Measurements from ENCODE around the gene CENPU.
"Not testable (repeated sequence)": the region's sequence is repeated elsewhere in the genome, so short reads cannot be mapped to it uniquely, and the experiment has no call there.

CENPU gene

DNA sequence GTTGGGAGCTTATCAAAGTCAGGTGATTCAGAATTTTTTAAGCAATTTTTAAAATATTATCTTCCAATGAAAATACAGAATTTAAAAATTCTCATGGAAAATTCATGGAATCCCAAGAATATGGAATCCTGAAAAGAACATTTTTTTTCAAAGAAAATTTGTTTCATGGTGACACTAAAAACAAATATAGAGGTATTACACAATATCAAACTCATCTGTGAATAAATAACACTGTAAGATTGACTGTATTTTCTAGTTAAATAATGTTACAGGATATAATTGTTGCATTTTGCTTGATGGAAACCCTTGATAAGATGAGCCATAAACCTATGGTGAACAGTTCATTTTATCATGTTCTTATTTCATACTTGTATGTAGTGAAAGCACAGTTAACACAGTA lies 72.9 kb downstream of the CENPU start:
- no peak for DNase-seq

DNA sequence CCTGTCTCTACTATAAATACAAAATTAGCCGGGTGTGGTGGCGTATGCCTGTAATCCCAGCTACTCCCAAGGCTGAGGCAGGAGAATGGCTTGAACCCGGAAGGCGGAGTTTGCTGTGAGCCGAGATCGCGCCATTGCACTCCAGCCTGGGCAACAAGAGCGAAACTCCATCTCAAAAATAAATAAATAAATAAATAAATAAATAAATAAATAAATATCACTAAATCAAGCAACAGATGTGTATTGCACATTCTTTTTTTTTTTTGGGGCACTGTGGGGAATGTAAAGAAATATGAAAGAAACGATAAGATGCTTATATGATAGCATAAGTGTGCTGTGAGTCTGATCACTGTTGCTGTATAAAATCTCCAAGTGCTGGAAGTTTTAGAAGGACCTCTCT lies 76.1 kb downstream of the CENPU start:
- DNase-seq = not testable (repeated sequence)

DNA sequence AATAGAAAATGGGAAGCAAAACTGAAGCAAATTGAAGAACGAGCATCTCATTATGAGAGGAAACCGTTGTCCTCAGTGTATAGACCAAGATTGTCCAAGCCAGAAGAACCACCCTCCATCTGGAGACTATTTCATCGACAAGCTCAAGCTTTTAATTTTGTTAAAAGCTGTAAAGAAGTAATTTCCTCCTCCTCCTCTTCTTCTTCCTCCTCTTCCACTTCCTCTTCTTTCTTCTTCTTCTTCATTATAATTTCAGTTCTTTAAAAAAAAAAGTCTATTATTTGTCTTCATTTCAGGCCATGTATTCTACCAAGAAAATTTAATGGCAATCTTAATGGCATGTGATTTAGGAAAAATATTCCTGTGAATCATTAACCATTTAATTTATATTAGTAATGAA lies 76.8 kb downstream of the CENPU start:
- DNase-seq = peak in 1 of 2 donors; percentile 22

DNA sequence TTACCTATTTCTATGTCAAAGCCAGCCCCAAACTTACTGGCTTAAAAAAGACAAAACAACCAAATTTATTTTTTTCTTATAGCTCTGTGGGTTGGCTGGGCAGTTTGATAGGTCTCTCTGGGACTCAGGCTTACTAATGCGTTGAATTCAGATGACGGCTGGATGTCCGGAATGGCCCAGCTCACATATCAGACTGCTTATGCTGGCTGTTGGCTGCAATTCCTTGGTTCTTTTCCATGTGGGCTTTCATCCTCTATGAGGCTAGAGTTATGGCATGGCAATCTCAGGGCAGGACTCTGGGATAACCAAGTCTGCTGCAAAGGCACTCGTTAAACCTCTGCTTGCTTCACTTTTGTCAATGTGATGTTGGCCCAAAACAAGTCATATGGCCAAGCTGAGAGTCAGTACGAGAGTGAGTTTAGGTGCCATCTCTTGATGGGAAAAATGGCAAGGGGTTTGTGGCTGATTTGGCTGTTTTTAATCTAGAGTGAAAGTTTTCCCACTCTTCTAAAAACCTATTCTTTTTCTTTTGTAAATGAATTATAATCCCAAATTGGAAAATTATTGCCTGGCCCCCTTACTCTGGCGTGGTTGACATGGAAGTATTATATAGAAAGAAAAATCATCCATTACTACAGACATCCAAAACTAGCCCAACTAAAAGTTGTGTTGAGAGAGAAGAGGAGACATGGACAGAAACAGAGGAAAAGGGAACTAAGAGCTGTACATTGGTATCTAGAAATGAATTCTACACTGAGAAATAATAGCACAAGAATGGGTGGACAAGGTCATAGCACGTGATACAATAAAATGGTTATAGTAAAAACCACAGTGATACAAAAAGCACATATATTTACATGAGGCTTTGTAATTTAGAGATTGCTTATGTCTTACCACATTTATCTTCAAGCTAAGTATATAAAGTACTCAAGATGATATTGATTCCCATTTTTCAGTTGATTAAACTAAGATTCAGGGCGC lies 77.7 kb downstream of the CENPU start:
- DNase-seq = peak in 1 of 2 donors; percentile 10

DNA sequence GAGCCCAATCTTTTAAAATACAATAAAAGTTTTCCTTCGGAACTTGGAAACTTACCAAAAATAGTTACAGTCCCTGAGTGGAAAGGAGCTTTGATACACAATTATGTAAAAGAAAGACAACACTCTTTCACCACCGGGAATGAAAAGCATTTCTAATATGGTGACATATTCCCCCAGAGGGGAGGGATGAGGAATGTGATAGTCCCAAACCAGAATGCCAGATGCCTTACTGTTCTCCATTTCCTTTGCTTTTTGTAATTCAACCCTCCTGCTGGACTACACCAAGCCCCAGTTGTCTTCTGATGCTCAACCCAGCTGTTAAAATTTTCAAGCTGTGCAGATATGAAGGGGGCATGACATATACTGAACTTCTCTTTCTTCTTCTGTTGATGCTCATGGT lies 80.2 kb downstream of the CENPU start:
- no peak for DNase-seq

- DNase-seq = not testable (repeated sequence)
Measured at GRCh38 chr4:184652681-184653080, 81.2 kb downstream of the CENPU start.

- no peak for DNase-seq
Measured at GRCh38 chr4:184651899-184652298, 82.0 kb downstream of the CENPU start.

GRCh38 chr4:184649971-184650855 lies 83.7 kb downstream of the CENPU start:
- peak; percentile 34 to 45 for DNase-seq

DNA sequence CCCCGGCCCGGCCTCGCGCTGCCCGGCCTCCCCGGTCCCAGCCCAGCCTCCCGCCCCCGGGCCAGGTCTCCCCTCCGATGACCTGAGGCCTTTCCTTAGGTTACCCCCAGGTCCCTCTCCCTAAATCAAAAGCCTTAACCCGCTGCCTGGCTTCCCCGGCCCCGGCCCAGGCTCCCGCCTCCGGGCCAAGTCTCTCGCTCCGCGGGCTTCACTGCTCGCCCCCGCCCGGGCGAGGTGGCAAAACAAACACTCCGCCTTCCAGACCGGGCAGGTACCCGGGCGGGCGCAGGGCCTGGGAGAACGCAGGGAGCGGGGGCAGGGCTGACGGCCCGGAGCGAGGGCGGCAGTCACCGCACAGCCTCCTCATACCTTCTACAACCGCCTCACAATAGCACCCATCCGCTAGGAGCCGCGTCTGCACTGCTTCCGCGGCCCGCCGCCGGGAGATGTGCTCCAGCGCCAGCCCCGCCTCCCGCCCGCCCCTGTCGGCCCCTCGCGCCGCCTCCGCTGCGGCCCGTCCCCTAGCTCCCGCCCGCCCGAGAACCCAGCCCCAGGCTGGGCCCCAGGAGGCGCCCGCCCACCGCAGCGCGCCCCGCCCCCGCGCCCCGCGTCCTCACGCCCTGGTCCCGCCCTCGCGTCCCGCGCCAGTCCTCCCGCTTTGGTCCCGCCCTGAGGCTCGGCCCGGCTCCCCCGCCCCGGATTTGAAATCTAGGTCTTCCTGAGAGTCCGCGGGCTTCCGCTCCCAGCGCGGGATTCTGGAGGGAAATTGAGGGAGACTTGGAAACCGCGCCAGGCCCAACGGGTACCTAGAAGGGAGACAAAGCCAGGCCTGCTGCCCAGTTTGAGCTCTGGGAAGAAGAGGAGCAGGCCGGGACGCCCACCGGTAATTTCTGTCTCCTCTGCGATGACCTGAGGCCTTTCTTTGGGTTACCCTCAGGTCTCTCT lies 84.6 kb downstream of the CENPU start, which contains the start of the genes CASP3 and PRIMPOL:
Gene CASP3 (minus strand): TSS at position 422 of the 945 bp plus-strand sequence. CDS start 10,994 bp downstream, outside the sequence.
Gene PRIMPOL (plus strand): TSS at position 713 of the 945 bp plus-strand sequence. CDS start 7,403 bp downstream, outside the sequence.
- DNase-seq = peak; percentile 96 to 97

DNA sequence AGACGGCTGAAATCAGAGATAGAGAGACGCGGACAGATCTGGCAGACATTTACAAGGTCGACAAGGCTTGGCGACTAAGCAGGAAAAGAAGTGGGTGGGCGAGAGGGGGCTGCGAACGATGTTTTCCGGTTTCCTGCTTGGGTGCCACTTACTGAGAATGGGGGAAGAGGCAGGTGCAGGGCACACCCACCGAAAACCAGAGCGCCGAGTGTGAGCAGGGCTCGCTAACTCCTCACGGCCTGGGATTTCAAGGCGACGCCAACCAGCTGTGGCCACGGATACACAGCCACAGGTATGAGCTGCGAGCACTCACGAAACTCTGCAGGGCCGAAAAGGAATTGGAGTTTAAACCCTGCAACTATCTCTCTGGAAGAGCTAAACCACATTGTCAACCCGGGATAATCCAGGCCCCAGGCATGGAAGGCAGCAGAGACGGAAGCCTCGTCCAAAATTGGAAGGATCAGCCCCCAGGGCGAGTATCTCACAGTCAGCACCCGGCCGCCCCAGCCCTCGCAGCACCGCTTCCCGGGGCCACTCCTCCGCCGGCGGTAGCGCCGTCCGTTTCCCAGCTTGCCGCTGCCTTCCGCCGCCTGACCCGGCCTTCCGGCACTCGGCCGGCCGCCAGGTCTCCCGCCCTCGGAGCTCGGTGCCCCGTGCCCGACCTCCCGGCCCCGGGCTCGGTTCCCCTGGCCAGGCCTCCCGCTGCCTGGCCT lies 85.4 kb downstream of the CENPU start:
- DNase-seq = peak; percentile 54 to 67

- no peak for DNase-seq
Measured at GRCh38 chr4:184648054-184648312, 85.9 kb downstream of the CENPU start.

DNA sequence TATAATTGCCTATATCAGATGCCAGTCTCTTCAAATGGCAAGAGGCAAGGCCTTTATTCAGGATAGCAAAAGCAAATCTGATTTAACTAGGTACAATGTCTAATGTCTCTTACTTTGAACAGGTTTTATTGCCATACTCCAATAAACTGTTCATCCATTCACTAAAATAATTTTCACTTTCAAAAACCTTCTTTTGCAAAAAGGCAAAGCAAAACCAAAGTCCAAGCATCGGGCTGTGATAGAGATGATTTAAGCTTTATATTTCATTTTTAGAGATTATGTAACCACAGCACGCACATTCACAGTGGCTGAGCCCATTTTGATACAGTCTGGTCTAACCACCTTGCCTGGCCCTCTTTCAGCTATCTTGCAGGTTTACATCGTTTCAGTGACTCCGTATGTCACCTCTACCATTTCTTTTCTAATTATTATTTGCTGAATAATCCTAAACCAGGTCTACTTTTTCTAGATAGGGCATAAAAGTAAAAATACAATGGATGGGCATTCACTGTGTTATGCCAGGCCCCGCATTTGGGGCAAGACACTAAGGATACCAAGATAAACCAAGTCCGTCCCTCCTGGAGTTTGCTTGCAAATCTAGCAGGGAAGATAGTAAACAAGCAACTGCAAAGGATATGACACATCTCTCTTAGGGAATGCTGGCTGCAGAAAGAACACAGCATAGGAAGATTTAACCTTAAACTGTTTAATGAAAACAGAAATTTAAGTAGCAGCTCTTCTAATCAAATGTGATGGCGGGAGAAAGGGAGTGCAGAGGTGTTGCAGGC lies 86.4 kb downstream of the CENPU start:
- no peak for DNase-seq

DNA sequence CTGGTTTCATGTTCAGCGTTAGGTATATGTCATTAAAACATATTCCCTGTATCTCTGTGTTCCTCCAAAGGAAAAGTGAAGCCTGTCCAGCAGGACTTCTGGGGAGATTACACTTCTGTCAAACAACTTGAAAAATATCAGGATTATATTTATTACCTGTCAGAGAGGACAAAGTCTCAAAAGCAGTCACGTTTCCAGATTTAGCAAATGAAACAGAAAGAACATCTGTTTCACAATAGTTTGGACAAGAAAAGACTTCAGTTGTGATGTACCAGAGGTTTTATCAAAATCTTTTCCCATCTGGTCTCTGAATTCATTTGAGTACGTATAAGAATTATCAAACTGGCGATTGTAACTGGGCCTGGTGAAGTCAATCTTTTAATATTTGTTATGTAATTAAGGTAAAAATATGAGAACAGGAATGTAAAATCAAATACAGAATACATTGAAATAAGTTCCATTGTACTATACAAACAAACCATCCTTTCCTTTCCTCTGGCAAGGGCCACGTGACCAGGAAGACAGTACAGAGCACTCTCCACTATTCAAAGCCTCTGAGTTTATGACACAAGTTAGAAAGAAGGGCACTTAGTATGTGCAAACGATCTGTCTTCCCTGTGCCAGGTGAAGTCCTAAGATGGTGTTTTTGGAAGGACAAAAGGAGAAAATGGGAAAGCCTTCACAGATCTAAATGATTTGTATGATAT lies 87.8 kb downstream of the CENPU start:
- no peak for DNase-seq

DNA sequence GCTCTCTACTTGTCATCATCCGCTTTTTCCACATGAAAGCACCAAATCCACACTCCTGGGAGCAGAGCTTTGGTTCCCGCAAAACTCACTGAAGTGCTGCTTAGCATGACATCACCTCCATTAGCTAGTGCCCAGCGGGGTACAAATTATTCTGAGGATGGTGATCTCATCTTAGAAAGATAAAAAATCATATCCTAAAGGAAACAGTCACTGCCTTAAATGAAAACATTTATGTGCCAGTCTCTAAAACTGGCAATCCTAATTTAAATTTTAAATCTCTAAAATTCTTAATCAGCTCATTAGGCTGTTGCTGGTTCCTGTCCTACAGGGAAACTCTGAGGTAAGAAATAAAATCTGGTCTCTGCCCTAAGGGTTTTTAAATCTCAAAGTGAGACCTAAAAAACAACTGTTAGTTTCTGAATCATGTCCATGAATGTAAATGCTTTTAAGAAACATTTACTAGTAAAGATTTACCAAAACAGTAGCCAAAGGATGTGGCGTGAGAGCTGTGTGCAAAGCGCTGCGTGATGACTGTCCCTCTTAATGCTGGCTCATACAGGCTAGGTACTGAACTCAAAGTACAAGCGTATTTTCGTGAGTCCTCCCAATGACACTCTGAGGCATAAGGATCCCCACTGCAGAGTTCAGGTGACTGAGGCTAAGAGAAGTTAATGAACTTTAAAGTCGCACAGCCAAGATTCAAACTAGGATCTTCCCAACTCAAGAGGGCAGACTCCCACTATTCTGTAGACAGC lies 89.2 kb downstream of the CENPU start:
- no peak for DNase-seq

Measured in inflammatory macrophage (primary cell).